ENCODE measurements around the gene SNRNP200.

- TF ChIP-seq CTCF (IDR thresholded peaks at IDR 0.05; ENCODE audit: low read length) (no peak), EZH2 (optimal IDR thresholded peaks at IDR 0.05; ENCODE audit: low read depth, low read length) (no peak)
Observed at GRCh38 chr2:96291751-96292150, 13.6 kb downstream of the SNRNP200 start.
